ENCODE data around the gene CGB5.

Gene CGB5

DNA sequence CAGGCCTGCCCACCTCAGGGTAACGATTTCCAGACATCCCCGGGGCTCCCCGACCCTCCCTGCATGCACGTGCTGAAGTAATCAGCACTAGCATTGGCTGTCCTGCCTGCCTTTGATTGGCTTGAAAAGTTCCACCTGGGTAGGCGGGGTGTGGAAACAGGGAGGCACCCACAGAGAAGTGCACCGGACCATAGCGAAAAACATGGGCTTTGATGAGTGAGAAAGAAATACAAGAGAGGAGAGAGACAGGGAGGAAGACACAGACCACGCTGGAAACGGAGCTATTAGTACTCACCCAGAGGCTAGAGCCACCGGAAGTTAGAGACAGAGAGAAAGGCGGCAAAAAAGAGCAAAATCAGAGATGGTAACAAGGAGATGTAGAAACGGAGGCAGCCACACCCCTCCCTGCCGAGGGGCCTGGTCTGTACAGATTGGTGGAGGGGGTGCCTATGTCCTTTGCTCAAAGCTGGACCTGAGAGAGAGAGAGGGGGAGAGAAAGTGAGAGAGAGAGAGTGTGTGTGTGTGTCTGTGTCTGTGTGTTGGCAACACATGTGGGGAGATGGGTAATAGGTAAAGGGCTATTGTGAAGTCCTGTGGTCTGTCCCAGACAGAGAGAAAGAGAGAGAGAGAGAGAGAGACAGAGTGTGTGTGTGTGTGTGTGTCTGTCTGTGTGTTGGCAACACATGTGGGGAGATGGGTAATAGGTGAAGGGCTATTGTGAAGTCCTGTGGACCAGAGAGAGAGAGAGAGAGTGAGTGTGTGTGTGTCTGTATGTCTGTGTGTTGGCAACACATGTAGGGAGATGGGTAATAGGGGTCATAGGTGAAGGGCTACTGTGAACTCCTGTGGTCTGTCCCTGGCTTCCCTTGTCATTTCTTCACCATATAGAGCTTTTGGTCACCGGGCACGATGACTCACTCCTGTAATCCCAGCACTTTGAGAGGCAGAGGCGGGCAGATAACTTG, 22.4 kb upstream of the CGB5 start (continued):
- TF ChIP-seq, protein P1, sequence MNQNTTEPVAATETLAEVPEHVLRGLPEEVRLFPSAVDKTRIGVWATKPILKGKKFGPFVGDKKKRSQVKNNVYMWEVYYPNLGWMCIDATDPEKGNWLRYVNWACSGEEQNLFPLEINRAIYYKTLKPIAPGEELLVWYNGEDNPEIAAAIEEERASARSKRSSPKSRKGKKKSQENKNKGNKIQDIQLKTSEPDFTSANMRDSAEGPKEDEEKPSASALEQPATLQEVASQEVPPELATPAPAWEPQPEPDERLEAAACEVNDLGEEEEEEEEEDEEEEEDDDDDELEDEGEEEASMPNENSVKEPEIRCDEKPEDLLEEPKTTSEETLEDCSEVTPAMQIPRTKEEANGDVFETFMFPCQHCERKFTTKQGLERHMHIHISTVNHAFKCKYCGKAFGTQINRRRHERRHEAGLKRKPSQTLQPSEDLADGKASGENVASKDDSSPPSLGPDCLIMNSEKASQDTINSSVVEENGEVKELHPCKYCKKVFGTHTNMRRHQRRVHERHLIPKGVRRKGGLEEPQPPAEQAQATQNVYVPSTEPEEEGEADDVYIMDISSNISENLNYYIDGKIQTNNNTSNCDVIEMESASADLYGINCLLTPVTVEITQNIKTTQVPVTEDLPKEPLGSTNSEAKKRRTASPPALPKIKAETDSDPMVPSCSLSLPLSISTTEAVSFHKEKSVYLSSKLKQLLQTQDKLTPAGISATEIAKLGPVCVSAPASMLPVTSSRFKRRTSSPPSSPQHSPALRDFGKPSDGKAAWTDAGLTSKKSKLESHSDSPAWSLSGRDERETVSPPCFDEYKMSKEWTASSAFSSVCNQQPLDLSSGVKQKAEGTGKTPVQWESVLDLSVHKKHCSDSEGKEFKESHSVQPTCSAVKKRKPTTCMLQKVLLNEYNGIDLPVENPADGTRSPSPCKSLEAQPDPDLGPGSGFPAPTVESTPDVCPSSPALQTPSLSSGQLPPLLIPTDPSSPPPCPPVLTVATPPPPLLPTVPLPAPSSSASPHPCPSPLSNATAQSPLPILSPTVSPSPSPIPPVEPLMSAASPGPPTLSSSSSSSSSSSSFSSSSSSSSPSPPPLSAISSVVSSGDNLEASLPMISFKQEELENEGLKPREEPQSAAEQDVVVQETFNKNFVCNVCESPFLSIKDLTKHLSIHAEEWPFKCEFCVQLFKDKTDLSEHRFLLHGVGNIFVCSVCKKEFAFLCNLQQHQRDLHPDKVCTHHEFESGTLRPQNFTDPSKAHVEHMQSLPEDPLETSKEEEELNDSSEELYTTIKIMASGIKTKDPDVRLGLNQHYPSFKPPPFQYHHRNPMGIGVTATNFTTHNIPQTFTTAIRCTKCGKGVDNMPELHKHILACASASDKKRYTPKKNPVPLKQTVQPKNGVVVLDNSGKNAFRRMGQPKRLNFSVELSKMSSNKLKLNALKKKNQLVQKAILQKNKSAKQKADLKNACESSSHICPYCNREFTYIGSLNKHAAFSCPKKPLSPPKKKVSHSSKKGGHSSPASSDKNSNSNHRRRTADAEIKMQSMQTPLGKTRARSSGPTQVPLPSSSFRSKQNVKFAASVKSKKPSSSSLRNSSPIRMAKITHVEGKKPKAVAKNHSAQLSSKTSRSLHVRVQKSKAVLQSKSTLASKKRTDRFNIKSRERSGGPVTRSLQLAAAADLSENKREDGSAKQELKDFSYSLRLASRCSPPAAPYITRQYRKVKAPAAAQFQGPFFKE (tag by site-specific recombination; IDR thresholded peaks at IDR 0.05; ENCODE audit: borderline replicate concordance), result no peak
- TF ChIP-seq, protein P2, sequence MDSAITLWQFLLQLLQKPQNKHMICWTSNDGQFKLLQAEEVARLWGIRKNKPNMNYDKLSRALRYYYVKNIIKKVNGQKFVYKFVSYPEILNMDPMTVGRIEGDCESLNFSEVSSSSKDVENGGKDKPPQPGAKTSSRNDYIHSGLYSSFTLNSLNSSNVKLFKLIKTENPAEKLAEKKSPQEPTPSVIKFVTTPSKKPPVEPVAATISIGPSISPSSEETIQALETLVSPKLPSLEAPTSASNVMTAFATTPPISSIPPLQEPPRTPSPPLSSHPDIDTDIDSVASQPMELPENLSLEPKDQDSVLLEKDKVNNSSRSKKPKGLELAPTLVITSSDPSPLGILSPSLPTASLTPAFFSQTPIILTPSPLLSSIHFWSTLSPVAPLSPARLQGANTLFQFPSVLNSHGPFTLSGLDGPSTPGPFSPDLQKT (IDR thresholded peaks at IDR 0.05; ENCODE audit: borderline replicate concordance, low read depth, low read length), result no peak
- TF ChIP-seq ZNF830 (tag by site-specific recombination; IDR thresholded peaks at IDR 0.05; ENCODE audit: low read depth), result no peak

DNA sequence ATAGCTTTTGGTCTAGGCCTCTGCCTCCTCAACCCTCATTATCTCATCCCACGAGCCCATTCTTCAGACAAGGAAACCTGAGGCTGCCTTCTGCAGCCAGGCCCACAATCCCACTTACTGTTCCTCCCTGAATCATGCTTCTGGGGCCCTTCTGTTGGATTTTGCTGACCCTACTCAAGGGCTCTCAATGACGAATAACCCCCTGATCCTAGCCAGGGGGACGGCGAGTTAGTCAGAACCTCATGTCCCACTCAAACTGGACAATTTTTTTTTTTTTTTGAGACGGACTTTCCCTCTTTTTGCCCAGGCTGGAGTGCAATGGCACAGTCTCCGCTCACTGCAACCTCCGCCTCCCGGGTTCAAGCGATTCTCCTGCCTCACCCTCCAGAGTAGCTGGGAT, 21.5 kb upstream of the CGB5 start:
- Histone ChIP-seq H3K4me1 (ENCODE audit: control insufficient read depth, insufficient read depth, low read length) (peaks cover 8% of the 10 kb centered on the region), H3K36me3 (ENCODE audit: control insufficient read depth in 2 of 2, insufficient read depth in 1 of 2, low read length in 2 of 2) (no peaks in the 10 kb centered on the region), H3K27ac (ENCODE audit: extremely low read depth, low read depth, low read length) (no peak overlapping the region), H3K9me3 (ENCODE audit: control insufficient read depth, insufficient read depth, low read depth, low read length) (no peaks in the 10 kb centered on the region), H3K4me3 (ENCODE audit: low read depth, low read length) (no peak overlapping the region)
- CTCF ChIA-PET, result interaction anchor here (0.7 to 1.7 kb wide), 5 partner anchors 17 to 177 kb away, joined by 3 to 8 read pairs (median 3); partner anchors contain the start of genes GYS1 and RUVBL2
- POLR2A ChIA-PET, result interaction anchor here (3.4 kb wide), 1 partner anchor 29 kb away, joined by 20 read pairs; the partner anchor contains the start of genes GYS1 and RUVBL2
- TF ChIP-seq ZNF785 (tag by site-specific recombination; IDR thresholded peaks at IDR 0.05), result no peak
- TF ChIP-seq ZNF133 (tag by site-specific recombination; IDR thresholded peaks at IDR 0.05), result no peak
- TF ChIP-seq ZNF394 (tag by site-specific recombination; IDR thresholded peaks at IDR 0.05; ENCODE audit: borderline replicate concordance), result no peak
- no peak for TF ChIP-seq BCL11A (tag by site-specific recombination; IDR thresholded peaks at IDR 0.05; ENCODE audit: low read depth)
- TF ChIP-seq, protein P3, sequence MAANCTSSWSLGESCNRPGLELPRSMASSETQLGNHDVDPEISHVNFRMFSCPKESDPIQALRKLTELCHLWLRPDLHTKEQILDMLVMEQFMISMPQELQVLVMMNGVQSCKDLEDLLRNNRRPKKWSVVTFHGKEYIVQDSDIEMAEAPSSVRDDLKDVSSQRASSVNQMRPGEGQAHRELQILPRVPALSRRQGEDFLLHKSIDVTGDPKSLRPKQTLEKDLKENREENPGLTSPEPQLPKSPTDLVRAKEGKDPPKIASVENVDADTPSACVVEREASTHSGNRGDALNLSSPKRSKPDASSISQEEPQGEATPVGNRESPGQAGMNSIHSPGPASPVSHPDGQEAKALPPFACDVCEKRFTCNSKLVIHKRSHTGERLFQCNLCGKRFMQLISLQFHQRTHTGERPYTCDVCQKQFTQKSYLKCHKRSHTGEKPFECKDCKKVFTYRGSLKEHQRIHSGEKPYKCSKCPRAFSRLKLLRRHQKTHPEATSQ (tag by site-specific recombination; IDR thresholded peaks at IDR 0.05), result no peak
- TF ChIP-seq ZBTB8A (tag by site-specific recombination; IDR thresholded peaks at IDR 0.05), result no peak
- TF ChIP-seq, protein P4, sequence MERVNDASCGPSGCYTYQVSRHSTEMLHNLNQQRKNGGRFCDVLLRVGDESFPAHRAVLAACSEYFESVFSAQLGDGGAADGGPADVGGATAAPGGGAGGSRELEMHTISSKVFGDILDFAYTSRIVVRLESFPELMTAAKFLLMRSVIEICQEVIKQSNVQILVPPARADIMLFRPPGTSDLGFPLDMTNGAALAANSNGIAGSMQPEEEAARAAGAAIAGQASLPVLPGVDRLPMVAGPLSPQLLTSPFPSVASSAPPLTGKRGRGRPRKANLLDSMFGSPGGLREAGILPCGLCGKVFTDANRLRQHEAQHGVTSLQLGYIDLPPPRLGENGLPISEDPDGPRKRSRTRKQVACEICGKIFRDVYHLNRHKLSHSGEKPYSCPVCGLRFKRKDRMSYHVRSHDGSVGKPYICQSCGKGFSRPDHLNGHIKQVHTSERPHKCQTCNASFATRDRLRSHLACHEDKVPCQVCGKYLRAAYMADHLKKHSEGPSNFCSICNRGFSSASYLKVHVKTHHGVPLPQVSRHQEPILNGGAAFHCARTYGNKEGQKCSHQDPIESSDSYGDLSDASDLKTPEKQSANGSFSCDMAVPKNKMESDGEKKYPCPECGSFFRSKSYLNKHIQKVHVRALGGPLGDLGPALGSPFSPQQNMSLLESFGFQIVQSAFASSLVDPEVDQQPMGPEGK (tag by site-specific recombination; IDR thresholded peaks at IDR 0.05), result no peak
- TF ChIP-seq GFI1B (tag by site-specific recombination; IDR thresholded peaks at IDR 0.05), result no peak
- no peak for TF ChIP-seq ZNF658 (tag by site-specific recombination; IDR thresholded peaks at IDR 0.05)
- no peak for TF ChIP-seq SCRT2 (tag by site-specific recombination; IDR thresholded peaks at IDR 0.05)
- no peak for TF ChIP-seq ZFP69B (tag by site-specific recombination; IDR thresholded peaks at IDR 0.05)
- TF ChIP-seq, protein P5, sequence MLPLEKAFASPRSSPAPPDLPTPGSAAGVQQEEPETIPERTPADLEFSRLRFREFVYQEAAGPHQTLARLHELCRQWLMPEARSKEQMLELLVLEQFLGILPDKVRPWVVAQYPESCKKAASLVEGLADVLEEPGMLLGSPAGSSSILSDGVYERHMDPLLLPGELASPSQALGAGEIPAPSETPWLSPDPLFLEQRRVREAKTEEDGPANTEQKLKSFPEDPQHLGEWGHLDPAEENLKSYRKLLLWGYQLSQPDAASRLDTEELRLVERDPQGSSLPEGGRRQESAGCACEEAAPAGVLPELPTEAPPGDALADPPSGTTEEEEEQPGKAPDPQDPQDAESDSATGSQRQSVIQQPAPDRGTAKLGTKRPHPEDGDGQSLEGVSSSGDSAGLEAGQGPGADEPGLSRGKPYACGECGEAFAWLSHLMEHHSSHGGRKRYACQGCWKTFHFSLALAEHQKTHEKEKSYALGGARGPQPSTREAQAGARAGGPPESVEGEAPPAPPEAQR (tag by site-specific recombination; IDR thresholded peaks at IDR 0.05), result no peak
- TF ChIP-seq ZNF747 (tag by site-specific recombination; IDR thresholded peaks at IDR 0.05), result no peak
- TF ChIP-seq ZNF555 (tag by site-specific recombination; conservative IDR thresholded peaks at IDR 0.05), result no peak
- no peak for TF ChIP-seq ZNF621 (tag by site-specific recombination; IDR thresholded peaks at IDR 0.05)
- TF ChIP-seq ZNF114 (tag by site-specific recombination; IDR thresholded peaks at IDR 0.05), result no peak
- no peak for TF ChIP-seq ZIC2 (tag by site-specific recombination; IDR thresholded peaks at IDR 0.05)
